SU-DHL-6 (cell line): Measurements from ENCODE around the gene PLD5.
"Not testable (repeated sequence)": the region's sequence is repeated elsewhere in the genome, so short reads cannot be mapped to it uniquely, and the experiment has no call there.

Source experiments
- H2AFZ ChIP-seq: fragments of 200-600 bp; sonication (generic); 2 replicates; pipeline ENCODE4 v1.6.1; 2014; ENCODE audit warnings: low read depth, mild to moderate bottlenecking, moderate library complexity, mixed read lengths, antibody characterized with exemption, low read length; ENCODE audit not compliant: severe bottlenecking
- H3F3A ChIP-seq: fragments of 200-600 bp; shearing (Covaris generic); 2 replicates; pipeline ENCODE4 v1.6.0; 2016; ENCODE audit warnings: antibody characterized with exemption, mild to moderate bottlenecking; ENCODE audit not compliant: insufficient read depth
- H3K27ac ChIP-seq: fragments of 200-600 bp; sonication (generic); 2 replicates; pipeline ENCODE4 v1.5.1; 2016; ENCODE audit warnings: low read depth, mild to moderate bottlenecking, low read length, moderate library complexity, mixed read lengths
- H3K27me3 ChIP-seq: fragments of 200-600 bp; sonication (generic), shearing (Covaris generic); 2 replicates; pipeline ENCODE4 v1.6.0; 2014; ENCODE audit warnings: mild to moderate bottlenecking, low read length
- H3K36me3 ChIP-seq: fragments of 200-600 bp; sonication (generic); 2 replicates; pipeline ENCODE4 v1.6.1; 2014; ENCODE audit warnings: mild to moderate bottlenecking, low read length, mixed read lengths
- H3K4me2 ChIP-seq: fragments of 300-600, 200-600 bp; shearing (Covaris generic), sonication (generic); 2 replicates; pipeline ENCODE4 v1.6.0; 2014; ENCODE audit warnings: low read length, low read depth, mild to moderate bottlenecking; ENCODE audit not compliant: poor library complexity, severe bottlenecking
- H3K4me3 ChIP-seq: fragments of 200-600 bp; sonication (generic); 2 replicates; pipeline ENCODE4 v1.5.1; 2014; ENCODE audit warnings: antibody characterized with exemption, low read length, mild to moderate bottlenecking, mixed read lengths; ENCODE audit not compliant: insufficient read depth, poor library complexity, severe bottlenecking
- H3K79me2 ChIP-seq: fragments of 200-600 bp; sonication (generic); 2 replicates; pipeline ENCODE4 v1.6.1; 2014; ENCODE audit warnings: mild to moderate bottlenecking, low read length, moderate library complexity; ENCODE audit not compliant: insufficient read depth
- H3K9ac ChIP-seq: fragments of 200-600 bp; sonication (generic); 2 replicates; pipeline ENCODE4 v1.7.0; 2014; ENCODE audit warnings: mild to moderate bottlenecking, low read length
- H3K9me2 ChIP-seq: fragments of 200-600 bp; sonication (generic); replicated peaks from 2 replicates; pipeline ENCODE4 v1.6.1; 2014; ENCODE audit warnings: low read length; ENCODE audit not compliant: insufficient read depth
- H3K9me3 ChIP-seq: fragments of 200-600 bp; sonication (generic); 2 replicates; pipeline ENCODE4 v1.6.1; 2014; ENCODE audit warnings: low read length, mixed read lengths; ENCODE audit not compliant: insufficient read depth
- H4K20me1 ChIP-seq: fragments of 200-600 bp; sonication (generic); 2 replicates; pipeline ENCODE4 v1.6.1; 2014; ENCODE audit warnings: low read depth, mild to moderate bottlenecking, antibody characterized with exemption, low read length, moderate library complexity, mixed read lengths
- CTCF ChIP-seq: fragments of 200-600 bp; sonication (generic); IDR thresholded peaks from one replicate; pipeline ENCODE4 v1.5.1; 2017; ENCODE audit warnings: antibody characterized with exemption, mild to moderate bottlenecking, low read length, moderate library complexity; ENCODE audit not compliant: insufficient read depth, poor library complexity, severe bottlenecking
- EZH2phosphoT487 ChIP-seq: fragments of 200-600 bp; sonication (generic), shearing (Covaris generic); conservative IDR thresholded peaks from 2 replicates; pipeline ENCODE4 v1.6.1; 2018; ENCODE audit warnings: mild to moderate bottlenecking, antibody characterized with exemption, low read length, moderate library complexity, mixed read lengths

PLD5 gene

GRCh38 chr1:242398351-242398750 lies 126.1 kb downstream of the PLD5 start:
- H3K27me3 ChIP-seq: no peaks in the 10 kb centered on the region
- no peaks in the 10 kb centered on the region for H3K36me3 ChIP-seq
- no peaks in the 10 kb centered on the region for H3K9me3 ChIP-seq
- H2AFZ ChIP-seq: no peak overlapping the region
- no peaks in the 10 kb centered on the region for H3F3A ChIP-seq
- H3K4me3 ChIP-seq: no peak overlapping the region
- H3K79me2 ChIP-seq: no peaks in the 10 kb centered on the region
- no peaks in the 10 kb centered on the region for H3K9me2 ChIP-seq
- no peak overlapping the region for H3K4me2 ChIP-seq
- TF ChIP-seq EZH2phosphoT487 (no peak), CTCF (no peak)
- H3K9ac ChIP-seq: no peak overlapping the region
- H3K27ac ChIP-seq: no peak overlapping the region
- no peaks in the 10 kb centered on the region for H4K20me1 ChIP-seq

- no peak overlapping the region for H2AFZ ChIP-seq
- H3K27ac ChIP-seq: no peak overlapping the region
- H3F3A ChIP-seq: no peaks in the 10 kb centered on the region
- no peak for TF ChIP-seq EZH2phosphoT487
- TF ChIP-seq CTCF: no peak
- H3K79me2 ChIP-seq: no peaks in the 10 kb centered on the region
- no peaks in the 10 kb centered on the region for H3K27me3 ChIP-seq
- H3K36me3 ChIP-seq: no peaks in the 10 kb centered on the region
- no peaks in the 10 kb centered on the region for H3K9me3 ChIP-seq
- no peak overlapping the region for H3K4me2 ChIP-seq
- no peak overlapping the region for H3K4me3 ChIP-seq
- H4K20me1 ChIP-seq: no peaks in the 10 kb centered on the region
- H3K9ac ChIP-seq: no peak overlapping the region
- H3K9me2 ChIP-seq: no peaks in the 10 kb centered on the region
Observed at GRCh38 chr1:242391896-242392295, 132.6 kb downstream of the PLD5 start.

- H3K27me3 ChIP-seq: not testable (repeated sequence)
Observed at GRCh38 chr1:242376121-242376520, 148.4 kb downstream of the PLD5 start.

GRCh38 chr1:242350446-242350845 lies 174.1 kb downstream of the PLD5 start:
- H3K79me2 ChIP-seq, H3K36me3 ChIP-seq, H3K27me3 ChIP-seq, H3F3A ChIP-seq, H3K9ac ChIP-seq, H3K4me2 ChIP-seq, H3K27ac ChIP-seq, H3K9me2 ChIP-seq, H3K9me3 ChIP-seq, H4K20me1 ChIP-seq, H2AFZ ChIP-seq, H3K4me3 ChIP-seq: not testable (repeated sequence)

More at GRCh38 chr1:242376121-242376520, 148.4 kb downstream of the PLD5 start:
- not testable (repeated sequence) for H2AFZ ChIP-seq, H3K4me3 ChIP-seq, H3K79me2 ChIP-seq, H3K9me2 ChIP-seq, H4K20me1 ChIP-seq, H3K4me2 ChIP-seq, H3K9me3 ChIP-seq, H3K27ac ChIP-seq, H3K36me3 ChIP-seq, H3K9ac ChIP-seq, H3F3A ChIP-seq
